GM12873 (cell line): ENCODE measurements around the gene LRIG1.

Source experiments
- TF ChIP-seq, protein P1 (sequence below): IDR thresholded peaks from 2 replicates; pipeline ENCODE4 v1.5.1; 2012; ENCODE audit warnings: low read depth, mild to moderate bottlenecking, moderate library complexity, low read length, control low read depth; ENCODE audit not compliant: insufficient read depth; ENCODE audit errors: missing control alignments

LRIG1 gene

DNA sequence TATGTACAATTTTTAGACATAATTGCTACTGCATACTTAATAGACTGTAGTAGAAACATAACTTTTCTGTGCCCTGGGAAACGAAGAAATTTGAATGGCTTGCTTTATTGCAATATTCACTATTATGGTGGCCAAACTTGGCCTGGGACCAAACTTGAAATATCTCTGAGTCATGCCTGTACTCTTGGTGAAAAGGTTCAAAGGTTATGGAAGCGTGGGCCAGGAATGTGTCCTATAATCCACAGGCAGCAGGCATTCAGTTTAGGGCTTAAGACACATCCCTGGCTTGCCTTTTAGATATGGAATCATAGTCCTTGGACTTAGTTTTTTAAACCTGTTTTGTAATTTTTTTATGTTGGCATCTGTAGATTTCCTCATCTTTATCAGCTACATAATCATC, 124.3 kb downstream of the LRIG1 start:
- TF ChIP-seq, protein P1, sequence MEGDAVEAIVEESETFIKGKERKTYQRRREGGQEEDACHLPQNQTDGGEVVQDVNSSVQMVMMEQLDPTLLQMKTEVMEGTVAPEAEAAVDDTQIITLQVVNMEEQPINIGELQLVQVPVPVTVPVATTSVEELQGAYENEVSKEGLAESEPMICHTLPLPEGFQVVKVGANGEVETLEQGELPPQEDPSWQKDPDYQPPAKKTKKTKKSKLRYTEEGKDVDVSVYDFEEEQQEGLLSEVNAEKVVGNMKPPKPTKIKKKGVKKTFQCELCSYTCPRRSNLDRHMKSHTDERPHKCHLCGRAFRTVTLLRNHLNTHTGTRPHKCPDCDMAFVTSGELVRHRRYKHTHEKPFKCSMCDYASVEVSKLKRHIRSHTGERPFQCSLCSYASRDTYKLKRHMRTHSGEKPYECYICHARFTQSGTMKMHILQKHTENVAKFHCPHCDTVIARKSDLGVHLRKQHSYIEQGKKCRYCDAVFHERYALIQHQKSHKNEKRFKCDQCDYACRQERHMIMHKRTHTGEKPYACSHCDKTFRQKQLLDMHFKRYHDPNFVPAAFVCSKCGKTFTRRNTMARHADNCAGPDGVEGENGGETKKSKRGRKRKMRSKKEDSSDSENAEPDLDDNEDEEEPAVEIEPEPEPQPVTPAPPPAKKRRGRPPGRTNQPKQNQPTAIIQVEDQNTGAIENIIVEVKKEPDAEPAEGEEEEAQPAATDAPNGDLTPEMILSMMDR: no peak

DNA sequence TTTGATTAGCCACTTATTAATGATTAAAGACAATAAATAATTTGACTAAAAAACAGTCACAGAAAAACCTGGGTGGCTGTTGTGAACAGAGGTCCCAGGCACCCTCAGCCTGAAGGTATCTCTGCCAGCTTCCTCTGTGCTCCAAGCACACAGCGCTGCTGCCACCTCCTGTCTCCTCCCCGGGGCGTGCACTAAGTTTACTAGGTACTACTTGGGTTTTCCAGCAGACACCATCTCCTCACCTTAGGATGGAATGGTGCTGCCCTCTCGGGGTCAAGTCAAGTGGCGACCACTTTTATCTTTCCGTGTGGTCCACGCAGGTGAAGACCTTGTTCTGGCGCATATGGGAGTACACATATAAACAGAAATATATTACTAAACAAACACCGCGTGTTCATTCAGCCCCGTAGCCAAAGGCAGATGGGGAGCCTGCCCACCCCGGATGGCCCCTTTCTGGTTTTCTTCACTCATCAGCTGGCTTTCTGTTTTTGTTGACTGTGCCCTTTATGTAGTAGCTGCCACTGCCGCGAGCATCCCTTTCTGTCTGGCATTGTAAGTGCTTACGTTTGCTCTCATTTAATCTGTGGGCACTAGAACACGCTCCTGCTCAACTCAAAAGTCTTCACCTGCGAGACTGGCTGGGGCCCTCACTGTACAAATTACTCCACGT, 128.0 kb downstream of the LRIG1 start:
- TF ChIP-seq, protein P1: peak; percentile 19

DNA sequence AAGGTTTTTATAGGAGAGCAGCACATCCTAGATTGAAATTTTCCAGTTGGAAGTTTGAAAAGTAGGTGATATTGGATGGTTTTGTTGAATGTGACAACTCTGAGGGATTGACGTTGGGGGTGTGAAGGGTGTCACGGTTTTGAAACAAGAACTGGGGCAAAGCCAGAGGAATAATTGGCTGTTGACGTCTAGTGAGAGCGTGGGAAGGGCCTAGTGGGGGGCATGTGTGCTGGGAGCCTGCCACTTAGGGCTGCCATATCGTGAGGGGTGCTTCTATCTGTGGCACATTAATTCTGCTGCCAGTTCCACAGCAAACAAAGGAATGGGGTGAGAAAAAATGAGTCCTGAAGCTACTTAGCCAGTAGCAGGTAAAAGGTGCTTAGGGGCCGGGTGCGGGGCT, 129.4 kb downstream of the LRIG1 start:
- TF ChIP-seq, protein P1: no peak

GRCh38 chr3:66370179-66370578, 130.6 kb downstream of the LRIG1 start:
- TF ChIP-seq, protein P1: no peak

- TF ChIP-seq, protein P1: no peak
These were observed 132.8 kb downstream of the LRIG1 start for GRCh38 chr3:66367979-66368378.

DNA sequence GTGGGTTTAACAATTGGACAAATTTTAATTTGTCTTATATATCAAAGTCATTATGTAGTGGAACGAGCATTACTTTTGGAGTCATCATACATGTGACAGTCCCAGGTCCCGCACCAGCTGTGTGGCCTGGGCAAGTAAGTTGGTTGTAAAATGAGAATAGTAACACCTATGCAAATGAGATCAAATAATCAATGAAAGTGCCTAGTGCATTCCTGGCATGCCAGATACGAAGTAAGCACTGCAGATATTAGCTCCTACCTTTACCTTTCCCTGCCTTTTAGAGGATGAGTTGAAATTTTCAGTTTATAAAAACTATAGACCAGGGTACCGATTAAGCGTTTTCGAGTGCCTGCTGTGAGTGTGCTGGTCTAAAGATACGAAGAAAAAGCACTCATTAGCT, 134.1 kb downstream of the LRIG1 start:
- TF ChIP-seq, protein P1: no peak

- TF ChIP-seq, protein P1: no peak
These were observed 135.7 kb downstream of the LRIG1 start for GRCh38 chr3:66365080-66365479.
